Daoy (cell line): ENCODE results near the gene SERPINH1. TPM values are rescaled to one million over a fixed set of nuclear protein-coding genes. Genes with fewer than 3 reads are reported as not detected.
A peak's percentile ranks its signal among the peaks of the same experiment; 100 is the strongest.

Source experiments
- DNase-seq: peaks from one replicate; pipeline ENCODE4 v3.0.0-alpha.2; 2015; ENCODE audit warnings: low read depth
- total RNA-seq: library from RNA; depleted of rRNA; stranded (reverse); fragments of >200 nt; shearing (Covaris generic); gene quantifications from 2 replicates; pipeline ENCODE4 v1.2.3, GENCODE V29; 2014; rRNA removed

The SERPINH1 gene
- total RNA-seq, 1 experiment from 2014 or later: 300 TPM

GRCh38 chr11:75595429-75595828 lies 33.4 kb downstream of the SERPINH1 start:
- no peak for DNase-seq

- no peak for DNase-seq
These were observed 34.9 kb downstream of the SERPINH1 start for GRCh38 chr11:75596914-75597313.

DNA sequence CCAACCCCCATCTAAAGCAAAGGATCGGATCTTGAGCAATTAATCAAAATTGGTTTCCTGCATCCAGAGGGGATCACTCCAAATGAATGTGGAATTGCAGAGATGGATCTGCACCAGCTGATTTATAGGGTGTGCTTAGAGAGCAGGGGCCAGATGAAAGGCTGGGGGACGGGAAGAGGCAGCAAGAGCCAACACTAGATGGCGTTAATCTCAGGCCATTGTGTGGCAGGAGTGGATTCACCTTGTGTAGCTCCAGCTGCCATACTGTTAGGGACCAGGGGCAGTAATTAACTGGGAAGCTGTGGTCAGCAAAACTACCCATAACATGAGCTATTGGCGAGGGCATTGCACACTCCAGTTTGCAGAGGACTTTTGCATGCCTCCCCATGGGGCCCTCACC lies 35.6 kb downstream of the SERPINH1 start:
- DNase-seq: peak; percentile 49

DNA sequence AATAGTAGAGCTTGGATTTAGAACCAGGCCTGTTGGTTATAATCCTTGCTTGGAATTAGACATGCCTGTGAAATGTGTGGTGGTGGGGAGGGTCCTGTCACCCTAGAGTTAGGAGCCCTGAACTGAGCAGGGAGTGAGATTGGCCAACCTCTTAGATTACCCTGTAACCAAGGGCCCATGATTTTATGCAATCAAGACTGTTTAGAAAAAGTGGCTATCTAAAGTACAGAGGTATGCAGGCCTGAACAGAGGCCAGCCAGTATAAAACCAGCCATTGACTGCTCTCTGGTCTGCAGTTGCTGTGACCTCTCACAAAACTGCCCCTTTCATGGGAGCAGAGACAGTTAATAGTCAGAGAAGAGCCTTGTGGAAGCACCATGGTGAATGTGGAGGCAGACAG lies 36.2 kb downstream of the SERPINH1 start:
- no peak for DNase-seq

DNA sequence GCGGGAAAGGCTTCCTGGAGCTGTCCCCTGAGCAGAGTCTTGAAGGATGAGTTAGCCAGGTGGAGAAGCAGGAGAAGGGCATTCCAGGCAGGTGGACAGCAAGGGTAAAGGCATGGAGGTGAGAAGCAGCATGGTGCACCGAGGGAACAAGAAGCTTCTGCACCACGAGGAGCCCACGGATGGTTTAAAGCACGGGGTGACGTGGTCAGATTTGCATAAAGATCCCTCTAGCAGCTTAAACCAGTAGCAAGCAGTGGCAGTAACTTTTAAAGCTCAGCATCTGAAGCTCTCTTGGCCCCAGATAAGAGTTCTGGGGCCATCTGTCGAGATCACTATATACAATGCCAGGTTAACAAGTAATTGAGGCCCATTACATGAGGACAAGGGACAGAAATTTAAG lies 36.8 kb downstream of the SERPINH1 start:
- no peak for DNase-seq

DNA sequence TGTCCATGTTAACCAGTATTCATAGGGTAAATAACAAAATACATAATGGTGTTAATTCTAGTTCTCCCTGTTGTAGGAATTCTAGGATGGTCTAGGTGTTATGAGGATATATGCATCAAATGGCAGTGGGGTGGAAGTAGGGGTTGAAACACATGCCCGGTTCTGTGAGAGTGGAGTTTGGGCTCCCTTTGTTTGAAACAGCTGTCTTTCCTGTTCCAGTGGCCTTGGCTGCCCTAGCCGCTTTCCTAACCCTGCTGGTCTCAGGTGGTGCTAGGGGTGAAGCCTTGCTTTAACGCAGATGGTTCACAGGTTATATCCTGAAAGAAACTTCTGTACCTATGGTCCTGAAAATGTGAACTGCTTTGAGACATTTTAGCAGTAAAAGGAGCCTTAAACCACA lies 38.3 kb downstream of the SERPINH1 start:
- no peak for DNase-seq

GRCh38 chr11:75601494-75601893 lies 39.4 kb downstream of the SERPINH1 start:
- DNase-seq: no peak

DNA sequence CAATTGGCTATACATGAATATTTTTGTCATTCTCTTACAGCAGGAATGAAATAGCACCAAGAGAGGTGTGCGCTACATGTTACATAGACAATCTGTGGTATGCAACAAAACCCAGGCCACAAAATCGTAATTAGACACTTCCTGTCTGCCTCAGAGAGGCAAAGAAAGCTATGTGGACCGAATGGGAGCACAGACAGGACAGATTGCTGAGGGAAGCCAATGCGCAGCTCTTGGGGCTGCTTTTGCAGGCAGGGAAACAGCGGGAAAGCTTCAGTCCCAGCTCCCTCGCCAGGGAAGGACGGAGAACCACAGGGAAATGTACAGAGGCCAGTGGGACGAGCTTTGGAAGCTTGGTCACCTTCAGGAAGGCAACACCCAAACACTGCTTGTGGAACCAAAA lies 40.9 kb downstream of the SERPINH1 start:
- DNase-seq: peak; percentile 75

GRCh38 chr11:75603791-75604736 lies 42.0 kb downstream of the SERPINH1 start:
- peak; percentile 85 for DNase-seq

DNA sequence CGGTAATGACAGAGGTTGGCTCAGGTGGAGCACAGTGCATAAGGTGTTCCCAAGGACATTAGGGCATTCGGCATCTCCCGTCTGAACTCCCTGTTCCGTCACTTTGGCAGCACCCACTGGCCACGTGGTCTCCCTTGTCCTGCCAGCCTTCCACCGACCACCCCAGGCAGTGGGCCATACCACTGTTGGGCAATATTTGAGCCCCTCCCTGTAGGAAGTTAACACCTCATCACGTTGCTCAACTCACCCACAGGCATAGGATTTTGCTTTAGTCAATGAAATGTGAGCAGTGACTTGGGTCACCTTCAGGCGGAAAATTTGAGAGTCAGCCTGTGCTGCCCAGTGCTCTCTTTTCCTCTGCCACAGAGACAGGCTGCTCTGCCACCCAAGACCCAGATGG lies 44.0 kb downstream of the SERPINH1 start:
- DNase-seq: no peak

GRCh38 chr11:75611823-75612222 lies 49.8 kb downstream of the SERPINH1 start:
- no peak for DNase-seq

- DNase-seq: no peak
These were observed 53.7 kb downstream of the SERPINH1 start for GRCh38 chr11:75615751-75616150.

GRCh38 chr11:75616281-75616680 lies 54.2 kb downstream of the SERPINH1 start:
- DNase-seq: no peak

Other genes starting within 250 kb of the SERPINH1 start
- gene ARRB1, start 210.6 kb upstream of the SERPINH1 start, total RNA-seq: 9.5 and 12.8 TPM in 2 replicates
- gene RPS3, start 162.7 kb upstream of the SERPINH1 start, total RNA-seq: 1,954 and 2,024 TPM in 2 replicates
- 8.7 and 12.3 TPM in 2 replicates for gene KLHL35, start 129.1 kb upstream of the SERPINH1 start, total RNA-seq
- gene GDPD5, start 36.3 kb upstream of the SERPINH1 start, total RNA-seq: 2.6 and 3.7 TPM in 2 replicates
- gene MAP6, start 106.8 kb downstream of the SERPINH1 start, total RNA-seq: 0.36 and 0.40 TPM in 2 replicates
- not detected in 2 replicates for gene MOGAT2, start 155.6 kb downstream of the SERPINH1 start, total RNA-seq
- gene DGAT2, start 206.5 kb downstream of the SERPINH1 start, total RNA-seq: 9.4 and 19.3 TPM in 2 replicates